GM12878 (cell line): ENCODE measurements around the gene RANBP9. TPM values are rescaled to one million over a fixed set of nuclear protein-coding genes. Genes with fewer than 3 reads are reported as not detected.
A peak's percentile ranks its signal among the peaks of the same experiment; 100 is the strongest.

Experiments
- ATAC-seq: fragments of 200-7000 bp; cut with Tn5 transposase; 3 replicates; pipeline ENCODE4 v1.9.1; 2020; ENCODE audit warnings: mild to moderate bottlenecking, moderate library complexity
- BruUV-seq: library from RNA; stranded (reverse); fragments of 400-500 nt; replicated peaks from 2 replicates; lab custom pipeline; 2021; lab: Mats Ljungman, UMichigan
- CTCF ChIA-PET: fragments of 300-600 bp; sonication (Branson Sonifier 250); formaldehyde crosslinking; extraction: SDS; loops from one replicate; lab custom pipeline; 2021; ENCODE audit warnings: inconsistent platforms; lab: Yijun Ruan, JAX
- POLR2A ChIA-PET: fragments of 350-600 bp; formaldehyde crosslinking; extraction: SDS; loops from one replicate; lab custom pipeline; 2021; ENCODE audit warnings: inconsistent platforms; lab: Charles Lee
- RAD21 ChIA-PET: fragments of 300-600 bp; sonication (Branson Sonifier 250); formaldehyde crosslinking; loops from one replicate; lab custom pipeline; 2023; ENCODE audit warnings: antibody characterized with exemption; ENCODE audit not compliant: unreplicated experiment; lab: Charles Lee
- SMC1A ChIA-PET: fragments of 300-600 bp; sonication (Branson Sonifier 250); formaldehyde crosslinking; loops from one replicate; lab custom pipeline; 2023; ENCODE audit not compliant: unreplicated experiment, uncharacterized antibody; lab: Charles Lee
- DNase-seq: peaks from one replicate; pipeline ENCODE4 v3.0.0-alpha.2; 2011; ENCODE audit warnings: low read depth, low spot score
- FAIRE-seq: peaks from 3 replicates; lab custom pipeline; 2011; peaks lifted over from hg19 to GRCh38; lab: Jason Lieb, UNC
- H2AFZ ChIP-seq: 2 replicates; pipeline ENCODE4 v1.6.0; 2011; ENCODE audit warnings: low read depth, low read length, control low read depth; ENCODE audit not compliant: control insufficient read depth
- H3K27ac ChIP-seq: 2 replicates; pipeline ENCODE4 v1.5.1; 2011; ENCODE audit warnings: control low read depth; ENCODE audit not compliant: control insufficient read depth, insufficient read depth
- H3K27me3 ChIP-seq, 2 experiments: replicated peaks in 1 of 2; 2 replicates each; pipeline versions ENCODE4 v1.6.0 to v1.6.1; 2011; ENCODE audit warnings: low read length in 1 of 2; ENCODE audit not compliant: control insufficient read depth in 2 of 2, insufficient read depth in 2 of 2
- H3K36me3 ChIP-seq, 2 experiments: 2 replicates each; pipeline ENCODE4 v1.5.1; 2011; ENCODE audit warnings: low read length in 1 of 2; ENCODE audit not compliant: control insufficient read depth in 2 of 2, insufficient read depth in 2 of 2
- H3K4me1 ChIP-seq: 2 replicates; pipeline ENCODE4 v1.6.1; 2011; ENCODE audit warnings: mild to moderate bottlenecking, low read length, moderate library complexity, mixed read lengths; ENCODE audit not compliant: control insufficient read depth, insufficient read depth
- H3K4me2 ChIP-seq: 2 replicates; pipeline ENCODE4 v1.6.0; 2011; ENCODE audit warnings: control low read depth; ENCODE audit not compliant: control insufficient read depth, insufficient read depth
- H3K4me3 ChIP-seq: fragments of 200-600 bp; sonication (generic); 2 replicates; pipeline ENCODE4 v1.5.1; 2016
- H3K79me2 ChIP-seq: 2 replicates; pipeline ENCODE4 v1.6.0; 2011; ENCODE audit warnings: low read length; ENCODE audit not compliant: control insufficient read depth, insufficient read depth
- H3K9ac ChIP-seq: 2 replicates; pipeline ENCODE4 v1.8.0; 2011; ENCODE audit warnings: low read length, control low read depth, mixed read lengths; ENCODE audit not compliant: control insufficient read depth, insufficient read depth
- H3K9me3 ChIP-seq: replicated peaks from 3 replicates; pipeline ENCODE4 v1.5.1; 2011; ENCODE audit warnings: mild to moderate bottlenecking, low read length; ENCODE audit not compliant: control insufficient read depth, insufficient read depth
- H4K20me1 ChIP-seq: 2 replicates; pipeline ENCODE4 v1.6.0; 2011; ENCODE audit not compliant: control insufficient read depth, insufficient read depth
- ASH2L ChIP-seq: fragments of 300-600, 200-600 bp; sonication (generic); IDR thresholded peaks from 2 replicates; pipeline ENCODE4 v1.6.1; 2017; ENCODE audit warnings: low read depth, mild to moderate bottlenecking, borderline replicate concordance
- BACH1 ChIP-seq: fragments of 450-650 bp; IDR thresholded peaks from 2 replicates; pipeline ENCODE4 v1.6.1; 2017; ENCODE audit warnings: mild to moderate bottlenecking, borderline replicate concordance
- CREB1 ChIP-seq: IDR thresholded peaks from 2 replicates; pipeline ENCODE4 v1.6.1; 2012; ENCODE audit warnings: low read depth, mild to moderate bottlenecking, inconsistent platforms
- GATAD2B ChIP-seq: fragments of 450-650 bp; conservative IDR thresholded peaks from 2 replicates; pipeline ENCODE4 v1.6.1; 2017; ENCODE audit warnings: low read depth, mild to moderate bottlenecking, moderate library complexity
- PAX8 ChIP-seq: fragments of 450-650 bp; IDR thresholded peaks from 2 replicates; pipeline ENCODE4 v1.6.1; 2017; ENCODE audit warnings: mild to moderate bottlenecking, moderate library complexity
- RCOR1 ChIP-seq: conservative IDR thresholded peaks from 2 replicates; pipeline ENCODE4 v1.6.1; 2012; ENCODE audit warnings: low read depth, low read length, improper control_type of control experiment
- TCF3 ChIP-seq: IDR thresholded peaks from 2 replicates; pipeline ENCODE4 v1.6.1; 2012; ENCODE audit warnings: low read depth, mild to moderate bottlenecking, low read length, borderline replicate concordance; ENCODE audit not compliant: insufficient read depth
- ZBTB40 ChIP-seq: fragments of 450-650 bp; IDR thresholded peaks from 2 replicates; pipeline ENCODE4 v1.6.1; 2016; ENCODE audit warnings: mild to moderate bottlenecking, moderate library complexity, borderline replicate concordance
- ZSCAN29 ChIP-seq: fragments of 450-650 bp; IDR thresholded peaks from 2 replicates; pipeline ENCODE4 v1.6.1; 2017; ENCODE audit warnings: mild to moderate bottlenecking, moderate library complexity
- WGBS: methylation state at CpG from one replicate; pipeline ENCODE4 v1.1.6; 2016; ENCODE audit warnings: low lambda C conversion rate; ENCODE audit not compliant: insufficient replicate concordance, insufficient coverage; ENCODE audit errors: missing lambda C conversion rate; 5-methylcytosine and 5-hydroxymethylcytosine counted together
- in situ Hi-C: fragments of 300-500 bp; cut with MboI; formaldehyde crosslinking; loops from 9 replicates; pipeline ENCODE4 v1.14.3; 2018; ENCODE audit warnings: mixed read lengths
- intact Hi-C: fragments of 100-400 bp; cut with micrococcal nuclease; formaldehyde crosslinking; loops from one replicate; pipeline ENCODE4 v1.14.2; 2022; ENCODE audit not compliant: unreplicated experiment
- polyA plus RNA-seq, 11 experiments: library from polyadenylated mRNA; depleted of rRNA in 4 of 11; unstranded in 6 of 11; stranded (reverse) in 5 of 11; fragments of >200 nt; fragmentation: Nextera tagmentation in 4 of 11; fragmentation: Illumina TruSeq in 1 of 11; extraction: Ambion mirVana in 4 of 11; extraction: Trizol in 1 of 11; gene quantifications; 1 replicate in 1 of 11; 2 replicates in 10 of 11; pipeline versions ENCODE4 v1.2.1 to v1.2.3, GENCODE V29; 2011 to 2016; ENCODE audit warnings: inconsistent platforms in 2 of 11, missing spikeins in 2 of 11, low read depth in 1 of 11
- total RNA-seq, 4 experiments: library from RNA; depleted of rRNA in 3 of 4; stranded (reverse); fragments of >200 nt in 3 of 4; fragmentation: Illumina TruSeq in 1 of 4; extraction: Trizol in 1 of 4; gene quantifications; 2 replicates each; pipeline versions ENCODE4 v1.2.1 to v1.2.3, GENCODE V29; 2013 to 2021
- TF ChIP-seq, protein P1 (sequence below): fragments of 450-650 bp; IDR thresholded peaks from 2 replicates; pipeline ENCODE4 v1.6.1; 2017; ENCODE audit warnings: mild to moderate bottlenecking
- TF ChIP-seq, protein P2 (sequence below): IDR thresholded peaks from 2 replicates; pipeline ENCODE4 v1.6.1; 2011; ENCODE audit warnings: low read depth, low read length, improper control_type of control experiment, borderline replicate concordance

The RANBP9 gene
- total and polyA plus RNA-seq, 10 of the 15 experiments (the other 5 are each of a cell fraction or from before 2014, with no cell fraction given): 3.7 to 43.1 (median 16.2) TPM

DNA sequence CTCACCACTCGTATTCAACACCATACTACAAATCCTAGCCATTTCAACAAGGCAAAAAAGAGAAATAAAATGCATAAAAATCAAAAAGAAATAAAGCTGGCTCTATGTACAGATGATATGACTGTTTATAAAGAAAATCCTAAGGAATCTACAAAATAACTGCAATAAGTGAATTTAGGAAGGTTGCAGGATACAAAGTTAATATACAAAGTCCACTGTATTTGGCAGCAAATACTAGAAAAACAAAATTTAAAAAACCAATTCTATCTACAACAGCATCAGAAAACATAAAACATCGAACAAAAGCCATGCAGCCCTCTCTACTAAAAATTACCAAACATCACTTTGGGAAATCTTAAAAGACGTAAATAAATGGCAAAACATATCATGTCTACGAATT, 47.6 kb downstream of the RANBP9 start (continued):
- TF ChIP-seq ZSCAN29 (no peak), PAX8 (no peak), ASH2L (no peak), RCOR1 (no peak)

DNA sequence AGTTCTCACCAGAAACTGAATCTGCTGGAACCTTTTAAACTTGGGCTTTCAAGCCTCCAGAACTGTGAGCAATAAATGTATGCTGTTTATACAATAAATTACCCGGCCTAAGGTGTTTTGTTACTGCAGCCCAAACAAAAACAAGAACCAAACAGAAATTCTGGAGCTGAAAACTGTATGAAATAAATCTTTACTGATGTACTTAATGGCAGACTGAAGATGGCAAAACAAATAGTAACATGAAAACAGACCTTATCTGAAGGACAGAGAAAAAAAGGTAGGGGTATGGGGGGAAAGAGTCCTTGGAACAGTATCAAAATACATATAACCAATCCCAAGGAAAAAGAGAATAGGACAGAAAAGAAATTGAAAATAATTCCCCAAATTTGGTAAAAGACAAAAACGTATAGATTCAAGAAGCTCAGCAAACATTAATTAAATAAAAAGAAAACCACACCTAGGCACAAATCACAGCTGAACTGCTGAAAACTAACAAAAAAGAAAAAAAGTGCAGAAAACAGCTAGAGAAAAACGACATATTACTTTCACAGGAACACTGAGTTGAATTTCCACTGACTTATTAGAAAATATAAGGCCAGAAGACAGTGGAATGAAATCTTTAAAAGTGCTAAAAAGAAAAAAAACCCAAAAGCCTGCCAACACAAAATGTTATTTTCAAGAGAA, 48.8 kb downstream of the RANBP9 start:
- RAD21 ChIA-PET: interaction anchor here (0.6 kb wide), 1 partner anchor 33 kb away, joined by 4 read pairs; no protein-coding TSS in a partner anchor
- TF ChIP-seq BACH1 (no peak), ZBTB40 (no peak), CREB1 (no peak), TCF3 (no peak), GATAD2B (no peak)
- TF ChIP-seq, protein P1, sequence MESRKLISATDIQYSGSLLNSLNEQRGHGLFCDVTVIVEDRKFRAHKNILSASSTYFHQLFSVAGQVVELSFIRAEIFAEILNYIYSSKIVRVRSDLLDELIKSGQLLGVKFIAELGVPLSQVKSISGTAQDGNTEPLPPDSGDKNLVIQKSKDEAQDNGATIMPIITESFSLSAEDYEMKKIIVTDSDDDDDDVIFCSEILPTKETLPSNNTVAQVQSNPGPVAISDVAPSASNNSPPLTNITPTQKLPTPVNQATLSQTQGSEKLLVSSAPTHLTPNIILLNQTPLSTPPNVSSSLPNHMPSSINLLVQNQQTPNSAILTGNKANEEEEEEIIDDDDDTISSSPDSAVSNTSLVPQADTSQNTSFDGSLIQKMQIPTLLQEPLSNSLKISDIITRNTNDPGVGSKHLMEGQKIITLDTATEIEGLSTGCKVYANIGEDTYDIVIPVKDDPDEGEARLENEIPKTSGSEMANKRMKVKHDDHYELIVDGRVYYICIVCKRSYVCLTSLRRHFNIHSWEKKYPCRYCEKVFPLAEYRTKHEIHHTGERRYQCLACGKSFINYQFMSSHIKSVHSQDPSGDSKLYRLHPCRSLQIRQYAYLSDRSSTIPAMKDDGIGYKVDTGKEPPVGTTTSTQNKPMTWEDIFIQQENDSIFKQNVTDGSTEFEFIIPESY: no peak
- TF ChIP-seq, protein P2, sequence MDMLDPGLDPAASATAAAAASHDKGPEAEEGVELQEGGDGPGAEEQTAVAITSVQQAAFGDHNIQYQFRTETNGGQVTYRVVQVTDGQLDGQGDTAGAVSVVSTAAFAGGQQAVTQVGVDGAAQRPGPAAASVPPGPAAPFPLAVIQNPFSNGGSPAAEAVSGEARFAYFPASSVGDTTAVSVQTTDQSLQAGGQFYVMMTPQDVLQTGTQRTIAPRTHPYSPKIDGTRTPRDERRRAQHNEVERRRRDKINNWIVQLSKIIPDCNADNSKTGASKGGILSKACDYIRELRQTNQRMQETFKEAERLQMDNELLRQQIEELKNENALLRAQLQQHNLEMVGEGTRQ: no peak
- BruUV-seq: no TSS peak
- intact Hi-C loops: no loop called here
- POLR2A ChIA-PET: interaction anchor here (1.0 kb wide), 1 partner anchor 18 kb away, joined by 3 read pairs; no protein-coding TSS in a partner anchor
- Histone ChIP-seq H3K9ac (no peak overlapping the region; the same call in 1 of the 2 replicates), H2AFZ (no peak overlapping the region), H3K27ac (0 out of 2 replicates have a peak overlapping the region, but pooled peaks have one; percentile 6), H3K4me2 (peak overlapping the region; percentile 47), H4K20me1 (no peaks in the 10 kb centered on the region), H3K36me3 (no peaks in the 10 kb centered on the region), H3K4me1 (0 out of 2 replicates have a peak, but pooled peaks cover 2% of the 10 kb centered on the region), H3K4me3 (peak overlapping the region; percentile 30; the same call in 1 of the 2 replicates), H3K27me3 (no peaks in the 10 kb centered on the region), H3K79me2 (peaks cover 76% of the 10 kb centered on the region), H3K9me3 (peaks cover 1% of the 10 kb centered on the region; the same call in 2 of the 3 replicates)
- ATAC-seq: no peak
- in situ Hi-C loops: no loop called here
- DNase-seq: no peak
- FAIRE-seq: no peak
- SMC1A ChIA-PET: interaction anchor here (0.9 to 3.3 kb wide), 4 partner anchors 11 to 151 kb away, joined by 3 to 17 read pairs (median 3); no protein-coding TSS in a partner anchor
- 50% methylated on average over 3 of the region's 3 CpGs for WGBS
- CTCF ChIA-PET: interaction anchor here (0.6 kb wide), 2 partner anchors 46 to 523 kb away, joined by 3 read pairs; no protein-coding TSS in a partner anchor
